CD4-positive, alpha-beta T cell treated with Interleukin-2 at 100 ng/mL for 4 hours (primary cell): Measurements from ENCODE around the gene MEF2B.
"Not testable (repeated sequence)": the region's sequence is repeated elsewhere in the genome, so short reads cannot be mapped to it uniquely, and the experiment has no call there.

ENCODE experiments used
- DNase-seq: peaks from one replicate; pipeline ENCODE4 v3.0.0-alpha.2; 2020; ENCODE audit warnings: low spot score

Gene MEF2B

GRCh38 chr19:19192910-19193423 is 22.9 kb upstream of the MEF2B start:
- DNase-seq, result no peak

GRCh38 chr19:19192078-19192882 is 22.2 kb upstream of the MEF2B start, which contains the start of the genes BORCS8 and RFXANK:
BORCS8 (minus strand) TSS chr19:19192152; CDS start chr19:19192117, 35 bp downstream.
RFXANK (plus strand) TSS chr19:19192258; CDS start chr19:19193947, 1,689 bp downstream.
- peak; percentile 100 for DNase-seq

GRCh38 chr19:19191768-19192077 is 21.7 kb upstream of the MEF2B start:
- no peak for DNase-seq

GRCh38 chr19:19186742-19187141 is 16.7 kb upstream of the MEF2B start:
- no peak for DNase-seq

- DNase-seq, result peak; percentile 69
Observed at GRCh38 chr19:19185853-19186740, 16.0 kb upstream of the MEF2B start.

- DNase-seq, result no peak
Observed at GRCh38 chr19:19181488-19181998, 11.5 kb upstream of the MEF2B start.

- DNase-seq, result no peak
Observed at GRCh38 chr19:19179548-19180441, 9.7 kb upstream of the MEF2B start.

- DNase-seq, result no peak
Observed at GRCh38 chr19:19176950-19177349, 6.9 kb upstream of the MEF2B start.

- not testable (repeated sequence) for DNase-seq
Observed at GRCh38 chr19:19173243-19173642, 3.2 kb upstream of the MEF2B start.

- no peak for DNase-seq
Observed at GRCh38 chr19:19171821-19172532, 1.9 kb upstream of the MEF2B start.

- DNase-seq, result no peak
Observed at GRCh38 chr19:19170873-19171672, 1.0 kb upstream of the MEF2B start.

GRCh38 chr19:19169236-19170052 is 619 bp downstream of the MEF2B start:
- DNase-seq, result no peak

- DNase-seq, result no peak
Observed at GRCh38 chr19:19167612-19168011, 2.5 kb downstream of the MEF2B start.

- DNase-seq, result no peak
Observed at GRCh38 chr19:19165396-19165795, 4.7 kb downstream of the MEF2B start.

GRCh38 chr19:19162495-19162894 is 7.6 kb downstream of the MEF2B start:
- no peak for DNase-seq

GRCh38 chr19:19160461-19161035 is 9.5 kb downstream of the MEF2B start:
- no peak for DNase-seq

- DNase-seq, result no peak
Observed at GRCh38 chr19:19159534-19159933, 10.5 kb downstream of the MEF2B start.

GRCh38 chr19:19157808-19158207 is 12.3 kb downstream of the MEF2B start:
- no peak for DNase-seq
